ENCODE measurements around the gene PRDM1.

DNA sequence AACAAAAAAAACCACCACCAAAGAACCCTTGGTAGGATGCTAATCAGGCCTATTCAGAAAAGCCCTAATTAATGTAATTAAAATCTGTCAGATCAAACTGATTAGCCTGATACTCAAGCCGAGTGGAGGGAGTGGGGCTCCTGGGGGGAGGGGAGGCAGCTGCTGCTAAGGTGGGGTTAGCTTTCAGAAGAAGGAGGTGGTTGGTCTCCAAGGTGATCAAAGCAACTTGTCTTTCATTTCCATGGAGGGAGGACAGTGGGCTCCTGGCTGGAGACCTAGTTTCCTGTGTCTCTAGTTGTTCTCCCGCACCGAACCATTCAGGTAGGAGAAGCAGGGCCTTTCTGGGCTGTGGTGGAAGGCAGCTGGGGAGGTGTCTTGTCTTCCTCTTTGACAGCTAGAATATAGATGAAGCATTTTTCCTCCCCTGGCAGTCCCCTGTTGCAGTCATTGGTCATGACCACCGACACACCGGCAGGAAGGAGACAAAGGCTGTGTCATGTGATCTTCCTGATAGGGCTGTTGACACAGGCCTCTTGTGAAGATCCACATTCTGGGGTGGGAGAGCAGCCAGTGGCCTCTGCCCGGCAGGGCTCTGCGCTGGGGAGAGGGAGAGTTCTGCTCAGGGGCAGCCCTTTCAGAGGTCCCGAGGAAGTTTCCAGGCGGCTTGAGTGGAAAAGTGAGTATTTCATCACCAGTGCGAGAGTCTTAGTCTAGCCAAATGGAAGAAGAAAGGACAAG lies 39.9 kb upstream of the PRDM1 start:
- no peak for TF ChIP-seq EZH2 (IDR thresholded peaks at IDR 0.05; ENCODE audit: low read length, missing control alignments)
- TF ChIP-seq, protein P1, sequence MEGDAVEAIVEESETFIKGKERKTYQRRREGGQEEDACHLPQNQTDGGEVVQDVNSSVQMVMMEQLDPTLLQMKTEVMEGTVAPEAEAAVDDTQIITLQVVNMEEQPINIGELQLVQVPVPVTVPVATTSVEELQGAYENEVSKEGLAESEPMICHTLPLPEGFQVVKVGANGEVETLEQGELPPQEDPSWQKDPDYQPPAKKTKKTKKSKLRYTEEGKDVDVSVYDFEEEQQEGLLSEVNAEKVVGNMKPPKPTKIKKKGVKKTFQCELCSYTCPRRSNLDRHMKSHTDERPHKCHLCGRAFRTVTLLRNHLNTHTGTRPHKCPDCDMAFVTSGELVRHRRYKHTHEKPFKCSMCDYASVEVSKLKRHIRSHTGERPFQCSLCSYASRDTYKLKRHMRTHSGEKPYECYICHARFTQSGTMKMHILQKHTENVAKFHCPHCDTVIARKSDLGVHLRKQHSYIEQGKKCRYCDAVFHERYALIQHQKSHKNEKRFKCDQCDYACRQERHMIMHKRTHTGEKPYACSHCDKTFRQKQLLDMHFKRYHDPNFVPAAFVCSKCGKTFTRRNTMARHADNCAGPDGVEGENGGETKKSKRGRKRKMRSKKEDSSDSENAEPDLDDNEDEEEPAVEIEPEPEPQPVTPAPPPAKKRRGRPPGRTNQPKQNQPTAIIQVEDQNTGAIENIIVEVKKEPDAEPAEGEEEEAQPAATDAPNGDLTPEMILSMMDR (conservative IDR thresholded peaks at IDR 0.05 in 1 of 2, IDR thresholded peaks at IDR 0.05 in 1 of 2; ENCODE audit: low read depth in 1 of 2, low read length in 2 of 2) = no peak
